GM18520 (cell line): Measurements from ENCODE around the gene SPECC1.
"Not testable (repeated sequence)": the region's sequence is repeated elsewhere in the genome, so short reads cannot be mapped to it uniquely, and the experiment has no call there.

Source experiments
- ATAC-seq: cut with Tn5 transposase; IDR thresholded peaks from one replicate; pipeline ENCODE4 v1.9.1; 2021; ENCODE audit not compliant: unreplicated experiment

The SPECC1 gene

DNA sequence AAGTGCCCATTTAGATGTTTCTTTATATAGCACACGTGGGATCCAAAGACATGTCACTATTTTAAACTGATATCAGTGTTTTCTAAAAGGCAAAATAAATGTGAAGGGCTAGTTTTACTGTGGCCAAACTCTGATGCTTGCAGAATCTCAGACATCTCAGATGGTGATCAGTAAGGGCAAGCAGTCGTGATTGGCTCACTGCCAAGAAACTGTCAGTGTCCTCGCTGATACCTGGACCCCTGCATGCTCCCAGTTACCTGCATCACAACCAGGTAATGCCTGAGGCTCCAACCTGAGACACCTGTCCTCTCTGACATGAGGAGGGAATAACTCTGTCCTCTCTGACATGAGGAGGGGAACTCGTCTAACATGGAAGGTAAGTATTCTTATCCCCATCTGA is 114.0 kb downstream of the SPECC1 start:
- no peak for ATAC-seq

DNA sequence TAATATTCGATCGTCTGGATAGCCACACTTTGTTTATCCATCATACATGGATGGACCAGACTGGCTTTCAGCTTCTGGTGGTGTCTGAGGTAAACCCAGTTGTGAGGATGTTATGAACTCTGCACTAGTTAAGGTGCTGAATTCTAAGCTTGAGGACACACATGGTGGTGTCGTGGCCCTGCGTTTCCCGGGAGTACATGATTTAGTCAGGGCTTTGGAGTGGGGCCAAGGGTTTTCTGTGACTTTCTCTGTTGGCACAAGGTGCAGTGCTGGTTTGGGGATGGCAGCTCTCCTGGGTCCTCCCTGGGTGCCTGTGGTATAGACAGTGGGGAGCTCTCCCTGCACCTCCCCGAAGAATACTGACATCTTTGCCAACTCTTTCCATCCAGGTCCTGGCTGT is 116.6 kb downstream of the SPECC1 start:
- no peak for ATAC-seq

DNA sequence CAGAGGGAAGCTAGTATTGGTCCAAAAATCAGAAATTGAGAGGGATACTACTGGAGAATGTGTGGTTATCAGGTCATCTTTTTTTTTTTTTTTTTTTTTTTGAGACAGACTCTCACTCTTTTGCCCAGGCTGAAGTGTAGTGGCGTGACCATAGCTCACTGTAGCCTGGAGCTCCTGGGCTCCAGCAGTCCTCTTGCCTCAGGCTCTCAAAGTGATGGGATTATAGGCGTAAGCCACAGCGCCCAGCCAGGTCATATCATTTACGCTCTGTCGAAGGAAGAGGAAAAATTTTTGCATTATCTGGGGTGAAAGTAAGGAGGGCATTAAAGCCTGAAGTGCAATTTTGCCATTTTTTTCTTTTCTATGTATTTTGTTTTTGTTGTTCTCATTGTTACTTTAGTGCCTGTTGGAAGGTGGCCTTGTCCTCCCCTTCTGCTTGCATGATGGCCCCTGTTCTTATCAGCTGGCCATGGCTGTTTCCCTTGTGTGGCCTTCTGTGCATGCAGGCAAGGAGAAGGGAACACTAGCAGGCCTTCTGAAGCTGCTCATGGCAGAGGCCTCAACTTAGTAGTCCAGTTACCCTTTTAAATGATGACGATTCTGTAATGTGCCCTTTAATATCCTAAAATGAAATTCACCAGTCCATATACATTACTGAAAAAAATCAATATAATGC is 118.3 kb downstream of the SPECC1 start:
- no peak for ATAC-seq

DNA sequence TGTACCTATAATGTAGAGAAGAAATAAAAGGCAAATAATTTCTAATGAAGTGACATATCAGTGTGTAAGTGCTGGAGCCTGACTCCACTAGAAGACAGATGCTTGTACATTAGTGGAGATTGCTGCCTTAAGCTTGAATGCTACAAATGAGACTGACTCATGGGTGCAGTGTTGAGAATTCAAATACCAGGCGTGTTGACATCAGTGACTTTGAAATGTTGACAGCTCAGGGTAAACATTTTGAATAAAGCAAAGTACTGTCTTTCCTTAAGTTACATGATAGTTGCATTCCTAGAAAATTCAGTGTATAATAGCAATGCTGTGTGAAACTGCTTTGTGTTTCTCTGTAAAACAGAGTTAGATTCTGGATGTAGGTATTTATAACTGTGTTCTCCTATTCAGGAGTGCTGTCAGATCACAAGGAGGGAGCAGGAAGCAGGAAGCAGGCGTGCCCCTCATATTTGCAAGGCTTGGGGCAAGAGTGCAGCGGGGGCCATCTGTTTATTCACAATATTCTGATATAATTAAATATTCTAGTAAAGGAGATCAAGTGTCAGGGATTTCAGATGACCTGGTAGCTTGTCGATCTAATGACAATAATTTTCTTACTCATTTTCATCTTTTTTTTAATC is 119.0 kb downstream of the SPECC1 start:
- ATAC-seq: no peak

DNA sequence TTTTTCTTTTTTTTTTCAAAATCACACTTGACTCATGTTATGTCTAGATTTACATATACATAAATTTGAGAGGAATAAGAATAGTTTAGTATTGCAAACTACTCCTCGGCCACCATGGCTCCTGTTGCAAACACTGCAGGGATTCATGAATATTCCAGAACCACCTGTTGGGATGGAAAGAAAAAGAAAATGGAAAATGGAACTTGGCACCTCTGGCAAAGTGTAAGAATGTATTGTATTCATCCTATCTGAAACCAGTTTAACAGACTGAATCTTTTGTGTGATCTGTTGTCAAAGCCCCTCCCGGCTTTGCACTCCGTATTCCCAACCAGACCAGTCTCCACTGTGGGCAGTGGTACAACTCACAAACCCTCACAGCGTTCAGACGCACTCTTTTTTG is 124.4 kb downstream of the SPECC1 start:
- no peak for ATAC-seq

DNA sequence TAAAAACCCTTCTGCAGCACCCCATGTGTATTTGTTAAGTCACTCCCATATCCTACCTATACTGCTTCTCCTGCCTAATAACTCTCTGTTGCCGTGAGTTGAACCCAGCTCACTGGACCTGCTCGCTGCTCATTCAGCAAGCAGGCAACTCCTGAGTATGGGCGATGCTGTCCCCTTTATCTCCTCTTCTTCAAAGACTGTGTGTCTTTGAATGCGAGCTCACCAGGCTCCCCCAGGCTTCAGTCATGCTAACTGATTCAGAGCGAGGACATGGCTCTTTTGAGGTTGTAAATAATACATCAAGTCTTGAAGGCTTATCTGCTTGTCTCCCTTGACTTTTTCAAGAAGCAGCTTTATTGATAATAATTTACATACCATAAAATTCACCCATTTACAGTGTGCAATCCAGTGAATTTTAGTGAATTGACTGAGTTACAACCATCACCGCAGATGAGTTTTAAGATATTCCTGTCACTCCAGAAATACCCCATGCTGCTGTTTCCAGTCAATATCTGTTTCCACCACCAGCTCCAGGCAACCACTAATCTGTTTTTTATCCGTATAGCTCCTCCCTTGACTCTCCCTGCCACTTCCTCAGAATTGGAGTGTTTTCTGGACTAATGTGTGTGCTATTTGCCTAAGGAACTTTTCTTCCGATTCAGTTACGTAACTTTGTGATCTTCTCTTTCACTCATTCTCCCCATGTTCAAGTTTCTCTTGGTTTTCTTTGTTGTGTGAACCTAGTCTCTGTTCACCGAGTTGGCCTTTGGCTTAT is 132.2 kb downstream of the SPECC1 start:
- ATAC-seq: no peak

DNA sequence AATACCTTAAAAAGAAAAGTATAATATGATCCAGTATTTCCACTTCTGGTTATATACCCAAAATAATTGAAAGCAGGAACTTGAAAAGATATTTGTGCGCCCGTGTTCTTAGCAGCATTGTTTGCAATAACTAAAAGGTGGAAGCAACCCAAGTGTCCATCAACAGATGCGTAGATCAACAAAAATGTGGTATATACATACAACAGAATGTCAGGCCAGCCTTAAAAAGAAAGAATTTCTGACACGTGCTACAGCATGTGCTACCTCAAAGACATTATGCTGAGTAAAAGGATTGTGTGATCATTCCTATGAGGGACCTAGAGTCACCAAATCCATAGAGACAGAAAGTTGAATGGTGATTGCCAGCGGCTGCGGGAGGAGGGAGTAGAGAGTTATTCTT is 133.1 kb downstream of the SPECC1 start:
- ATAC-seq: no peak

DNA sequence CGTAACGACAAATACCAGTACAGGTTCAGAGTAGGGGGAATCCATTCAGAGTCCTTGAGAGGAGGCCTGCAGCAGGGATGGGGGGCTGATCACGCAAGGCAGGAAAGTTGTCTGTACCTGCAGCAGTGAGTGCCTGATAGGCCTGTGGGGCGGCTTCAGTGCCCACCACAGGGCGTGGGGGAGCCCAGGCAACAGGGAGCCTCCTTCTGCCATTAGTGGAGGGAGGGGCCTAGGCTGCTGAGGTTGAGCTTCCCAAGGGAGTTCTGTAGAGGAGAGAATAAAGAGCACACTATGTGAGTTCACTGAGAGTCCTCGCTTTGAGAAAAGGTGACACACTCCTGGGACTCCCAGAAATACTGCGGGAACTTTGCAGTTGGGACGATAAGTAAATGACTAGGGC is 134.6 kb downstream of the SPECC1 start:
- no peak for ATAC-seq

DNA sequence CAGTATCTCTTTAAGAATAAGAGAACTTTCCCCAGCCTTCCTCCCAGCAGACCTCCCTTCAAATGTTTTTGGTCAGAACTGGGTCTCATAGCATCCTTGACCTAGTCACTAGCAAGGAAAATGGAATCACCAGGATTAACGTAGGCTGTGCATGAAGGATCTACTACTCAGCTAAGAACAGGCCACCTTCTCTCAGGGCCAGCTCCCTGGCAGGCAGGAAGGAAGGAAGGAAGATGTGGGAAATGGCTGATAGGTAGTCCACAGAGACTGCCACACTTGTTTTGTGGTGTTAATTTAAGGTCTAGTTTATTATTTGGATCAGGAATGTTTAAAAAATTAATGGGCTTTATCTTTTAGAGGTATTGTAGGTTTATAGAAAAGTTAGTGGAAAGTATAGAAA is 136.4 kb downstream of the SPECC1 start:
- no peak for ATAC-seq

DNA sequence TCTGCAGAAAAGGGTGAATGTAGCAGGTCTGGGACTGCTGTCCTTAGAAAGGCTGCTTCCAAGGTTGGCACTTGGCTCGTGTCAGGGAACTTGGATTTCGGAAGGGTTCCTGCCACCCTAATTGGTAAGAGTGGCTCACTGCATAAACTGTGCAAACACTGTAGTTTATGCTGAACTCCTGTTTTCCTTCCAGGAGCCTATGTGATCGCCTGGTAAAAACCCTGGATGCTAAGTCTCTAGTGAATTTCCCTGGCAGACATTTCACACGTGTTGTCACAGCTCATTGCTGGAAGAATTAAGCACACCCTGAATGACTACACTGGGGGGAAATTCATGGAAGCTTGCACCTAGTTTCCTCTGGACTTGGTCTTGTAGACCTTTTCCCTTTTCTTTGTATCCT is 140.1 kb downstream of the SPECC1 start:
- ATAC-seq: no peak

DNA sequence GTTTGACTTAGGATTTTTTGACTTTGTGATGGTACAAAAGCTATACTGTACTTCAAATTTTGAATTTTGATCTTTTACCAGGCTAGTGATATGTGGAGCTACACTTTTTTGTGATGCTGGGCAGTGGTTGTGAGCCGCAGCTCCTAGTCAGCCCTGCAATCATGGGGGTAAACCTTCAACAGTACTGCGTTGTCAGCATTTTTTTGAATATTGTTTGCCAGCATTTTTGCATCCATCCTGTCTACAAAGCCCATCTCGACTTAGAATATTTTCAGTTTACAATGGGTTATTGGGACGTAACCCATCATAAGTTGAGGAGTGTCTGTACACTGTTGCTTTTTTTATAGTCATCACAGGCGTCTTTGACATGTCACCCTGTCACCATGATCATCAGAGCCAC is 142.0 kb downstream of the SPECC1 start:
- no peak for ATAC-seq

DNA sequence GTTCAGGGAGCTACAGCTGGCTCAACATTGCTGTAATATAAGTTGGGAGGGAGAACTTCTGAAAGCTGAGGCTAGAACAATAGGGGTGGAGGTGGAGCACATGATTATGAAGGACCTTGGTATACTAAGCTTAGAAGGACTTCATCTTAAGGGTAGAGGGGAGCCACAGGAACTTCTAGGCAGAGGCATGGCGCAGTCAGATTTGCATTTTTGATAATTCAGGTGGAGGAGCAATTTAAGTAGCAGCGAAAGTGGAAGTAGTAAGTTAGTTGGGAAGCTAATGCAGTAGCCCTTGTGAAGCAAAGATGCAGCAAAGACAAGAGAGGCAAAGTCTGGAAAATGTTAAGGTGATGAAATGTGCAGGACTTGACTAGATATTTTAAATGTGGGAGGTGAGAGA is 144.1 kb downstream of the SPECC1 start:
- no peak for ATAC-seq

DNA sequence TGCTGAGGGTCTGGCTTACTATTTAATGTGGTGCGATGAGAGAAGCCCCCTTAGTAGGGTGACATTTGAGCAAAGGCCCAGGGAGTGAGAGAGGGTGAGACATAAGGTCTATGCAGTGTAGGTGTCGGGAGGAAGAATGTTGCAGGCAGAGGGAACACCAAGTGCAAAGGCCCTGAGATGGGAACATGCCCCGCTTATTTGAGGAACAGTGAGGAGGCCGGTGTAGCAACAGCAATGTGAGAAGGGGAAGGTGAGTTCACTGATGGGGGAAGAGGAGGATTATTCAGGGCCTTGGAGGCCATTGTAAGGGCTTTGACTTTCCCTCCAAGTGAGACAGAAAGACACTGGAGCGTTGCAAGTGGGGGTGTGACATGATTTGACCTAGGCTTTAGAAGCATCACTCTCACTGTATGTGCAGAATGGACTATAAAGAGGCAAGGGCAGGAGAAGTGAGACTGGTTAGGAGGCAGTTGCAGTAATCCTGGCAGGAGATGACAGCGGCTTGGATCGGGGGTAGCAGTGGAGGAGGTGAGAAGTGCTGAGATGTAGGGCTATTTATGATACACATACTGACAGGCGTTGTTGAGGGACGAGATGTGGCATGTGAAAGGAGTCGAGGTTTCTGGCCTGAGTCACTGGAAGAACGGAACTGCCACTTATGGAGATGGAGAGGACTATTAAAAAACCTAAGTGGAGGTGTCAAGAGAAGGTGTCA is 145.3 kb downstream of the SPECC1 start:
- no peak for ATAC-seq

DNA sequence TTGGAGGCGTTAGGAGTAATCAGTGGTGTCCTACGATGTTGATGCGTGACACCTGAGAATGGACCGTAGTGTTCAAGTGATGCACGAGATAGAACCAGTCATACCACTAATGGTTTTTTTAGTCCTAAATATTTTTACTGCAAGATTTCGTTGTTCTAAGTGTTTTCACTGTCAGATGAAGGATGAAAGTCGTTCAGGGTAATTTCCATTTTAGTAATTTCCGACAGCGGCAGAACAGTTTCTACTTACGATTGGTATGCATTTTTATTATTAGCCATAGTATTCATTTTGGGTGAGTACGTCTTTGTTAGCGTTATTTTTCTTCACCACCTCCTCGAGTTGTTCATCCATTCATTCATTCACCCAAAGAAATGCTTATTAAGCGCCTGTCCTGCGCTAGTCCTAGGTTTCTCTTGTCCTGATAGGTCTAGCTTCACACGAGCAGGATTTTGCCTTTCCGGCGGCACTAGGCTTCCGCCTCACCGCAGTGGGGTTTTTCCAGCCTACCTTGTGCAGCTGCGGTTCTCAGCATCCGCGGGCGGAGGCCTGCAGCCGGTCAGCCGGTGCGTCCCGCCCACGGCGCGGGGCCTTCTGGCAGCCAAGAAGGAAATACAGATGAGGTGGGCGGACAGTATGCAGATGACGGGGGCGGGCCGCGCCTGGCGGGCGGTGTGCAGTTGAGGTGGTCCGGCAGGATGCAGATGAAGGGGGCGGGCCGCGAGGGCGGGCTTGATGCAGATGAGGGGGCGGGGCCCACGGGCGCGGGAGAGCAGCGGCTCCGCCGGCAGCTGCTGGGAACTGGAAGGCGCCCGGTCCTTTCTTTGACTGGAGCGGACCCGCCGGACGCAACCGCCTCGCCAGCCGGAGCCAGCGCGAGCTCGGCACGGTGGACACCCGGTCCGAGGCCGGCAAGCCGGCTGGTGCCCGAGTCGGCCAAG is 146.4 kb downstream of the SPECC1 start:
- peak; percentile 95 for ATAC-seq

DNA sequence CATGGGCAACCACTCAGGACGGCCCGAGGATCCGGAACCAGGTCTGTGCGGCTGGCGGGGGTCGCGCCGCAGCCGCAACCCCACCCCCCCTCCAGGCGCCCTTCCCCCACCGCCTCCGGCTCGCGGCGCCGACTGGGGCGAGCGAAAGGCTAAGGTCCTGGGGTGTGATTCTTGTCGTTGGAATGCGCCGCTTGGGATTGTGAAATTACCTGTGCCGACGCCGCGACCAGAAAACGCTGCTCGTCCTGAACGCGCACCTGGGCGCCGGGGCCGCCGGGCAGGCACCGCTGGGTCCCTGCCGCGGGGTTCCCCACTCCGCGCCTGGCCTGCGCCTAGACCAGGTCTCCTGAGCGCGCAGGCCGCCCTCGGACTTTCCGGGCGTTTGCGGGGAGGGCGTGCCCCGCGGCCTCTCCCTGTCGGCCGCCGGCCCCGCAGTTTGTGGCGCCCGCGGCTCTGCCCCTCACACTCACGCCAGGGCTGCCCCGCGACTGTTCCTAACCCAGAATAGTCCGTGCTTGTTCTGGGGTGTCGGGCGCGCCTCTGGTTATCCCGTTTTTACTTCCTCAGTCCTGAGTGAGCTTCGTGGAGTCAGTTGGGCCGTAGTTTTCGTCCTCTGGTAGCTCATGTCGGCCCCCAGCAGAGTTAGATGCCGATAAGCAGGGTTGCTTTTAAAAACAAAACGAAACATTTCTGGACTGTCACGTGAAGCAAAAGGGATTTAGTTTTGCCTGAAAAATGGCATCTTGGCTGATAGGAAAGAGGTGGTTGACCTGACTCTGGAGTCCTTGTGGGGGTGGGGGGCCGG is 147.2 kb downstream of the SPECC1 start:
- ATAC-seq: no peak

DNA sequence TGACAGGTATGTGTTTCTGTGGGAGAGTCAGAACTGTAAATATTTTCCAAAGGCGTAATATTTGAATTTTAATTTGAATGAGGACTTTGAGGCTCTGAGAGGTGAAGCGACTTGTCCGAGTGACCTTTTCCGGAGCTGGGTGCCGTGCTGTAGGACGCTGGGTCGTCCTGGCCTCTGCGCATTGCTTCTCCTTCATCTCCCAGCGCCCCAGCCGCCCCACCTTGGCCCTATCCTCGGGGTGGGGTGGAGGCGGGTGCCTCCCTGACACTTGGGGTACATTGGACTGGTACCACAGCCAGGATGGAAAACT is 147.8 kb downstream of the SPECC1 start:
- ATAC-seq: no peak

DNA sequence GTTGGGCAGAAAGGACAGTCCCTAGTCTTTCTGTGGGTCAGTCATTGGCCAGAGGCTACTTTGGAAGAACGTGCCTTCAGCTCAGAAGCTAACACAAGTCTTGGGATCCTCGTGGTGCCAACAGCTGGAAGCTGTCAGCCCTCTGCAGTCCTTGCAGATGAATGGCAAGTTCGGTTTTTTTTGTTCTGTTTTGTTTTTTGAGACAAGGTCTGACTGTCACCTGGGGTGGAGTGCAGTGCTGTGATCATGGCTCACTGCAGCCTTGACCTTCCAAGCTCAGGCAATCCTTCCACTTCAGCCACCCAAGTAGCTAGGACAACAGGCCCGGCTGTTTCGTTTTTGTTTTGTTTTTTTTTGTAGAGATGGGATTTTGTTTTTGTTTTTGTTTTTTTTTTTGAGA is 149.4 kb downstream of the SPECC1 start:
- ATAC-seq: no peak

DNA sequence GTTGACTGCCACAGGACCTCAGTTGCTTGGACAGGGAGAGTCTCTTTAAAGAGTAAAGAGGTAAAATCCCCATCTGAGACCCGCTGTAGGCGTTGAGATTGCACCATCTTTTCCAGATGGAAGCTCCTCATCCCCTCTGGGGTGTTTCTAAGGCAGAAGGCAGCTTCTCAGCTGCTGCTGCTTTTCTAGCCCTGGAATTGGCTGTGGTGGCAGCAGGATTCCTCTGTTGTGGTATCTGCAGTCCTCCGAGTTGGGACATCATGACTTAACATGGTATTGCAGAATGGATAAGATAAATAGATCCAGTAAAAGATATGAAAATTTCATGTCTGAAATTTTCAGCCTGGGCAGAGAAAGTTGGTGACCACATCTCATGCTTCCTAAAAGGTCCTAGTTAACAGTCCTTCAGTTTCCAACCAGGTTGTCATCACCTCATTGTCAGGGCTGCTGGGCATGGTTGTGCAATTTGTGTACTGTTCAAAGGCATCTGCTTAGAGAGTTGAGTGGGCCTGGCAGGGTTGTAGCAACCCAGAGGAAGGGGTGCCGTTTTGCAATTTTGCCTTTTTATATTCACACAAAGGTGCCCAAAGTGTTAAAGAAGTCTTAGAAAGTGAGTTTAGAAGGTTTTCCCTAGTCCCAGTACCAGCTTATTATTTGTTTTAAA is 150.4 kb downstream of the SPECC1 start:
- ATAC-seq: no peak

DNA sequence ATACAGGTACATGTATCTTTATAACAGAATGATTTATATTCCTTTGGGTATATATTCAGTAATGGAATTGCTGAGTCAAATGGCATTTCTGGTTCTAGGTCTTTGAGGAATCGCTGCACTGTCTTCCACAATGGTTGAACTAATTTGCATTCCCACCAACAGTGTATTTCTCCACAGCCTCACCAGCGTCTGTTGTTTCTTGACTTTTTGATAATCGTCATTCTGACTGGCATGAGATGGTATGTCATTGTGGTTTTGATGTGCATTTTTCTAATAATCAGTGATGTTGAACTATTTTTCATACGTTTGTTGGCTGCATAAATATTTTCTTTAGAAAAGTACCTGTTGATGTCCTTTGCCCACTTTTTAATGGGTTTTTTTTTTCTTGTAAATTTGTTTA is 156.4 kb downstream of the SPECC1 start:
- not testable (repeated sequence) for ATAC-seq
